COR-L47 (cell line): ENCODE data around the gene ATR.
"Not testable (repeated sequence)": the region's sequence is repeated elsewhere in the genome, so short reads cannot be mapped to it uniquely, and the experiment has no call there.

Experiments
- DNase-seq: peaks from one replicate; lab custom pipeline; 2025; lab: John Stamatoyannopoulos, UW

The ATR gene

GRCh38 chr3:142447852-142448823, 130.4 kb downstream of the ATR start, which contains the start of gene XRN1:
Gene XRN1, minus strand, starts transcription at chr3:142448037. Its CDS starts 93 bp downstream, at chr3:142447944.
- peak; percentile 95 for DNase-seq

GRCh38 chr3:142447301-142447851, 131.2 kb downstream of the ATR start:
- peak; percentile 55 for DNase-seq

GRCh38 chr3:142445816-142446254, 132.7 kb downstream of the ATR start:
- DNase-seq: no peak

- DNase-seq: no peak
These were observed 134.2 kb downstream of the ATR start for GRCh38 chr3:142444343-142444742.

- not testable (repeated sequence) for DNase-seq
These were observed 135.5 kb downstream of the ATR start for GRCh38 chr3:142443060-142443459.

- DNase-seq: not testable (repeated sequence)
These were observed 138.9 kb downstream of the ATR start for GRCh38 chr3:142439499-142440220.

GRCh38 chr3:142438096-142438495, 140.4 kb downstream of the ATR start:
- not testable (repeated sequence) for DNase-seq

GRCh38 chr3:142436951-142437585, 141.5 kb downstream of the ATR start:
- no peak for DNase-seq

- DNase-seq: no peak
These were observed 144.0 kb downstream of the ATR start for GRCh38 chr3:142434503-142434902.

- no peak for DNase-seq
These were observed 145.4 kb downstream of the ATR start for GRCh38 chr3:142433110-142433509.

GRCh38 chr3:142429582-142429981, 149.0 kb downstream of the ATR start:
- DNase-seq: no peak

GRCh38 chr3:142424754-142425153, 153.8 kb downstream of the ATR start:
- no peak for DNase-seq

- DNase-seq: no peak
These were observed 159.5 kb downstream of the ATR start for GRCh38 chr3:142418926-142419592.

GRCh38 chr3:142417302-142417701, 161.2 kb downstream of the ATR start:
- DNase-seq: no peak

GRCh38 chr3:142400537-142400936, 178.0 kb downstream of the ATR start:
- not testable (repeated sequence) for DNase-seq
